ENCODE measurements around the gene PIGM. TPM values are rescaled to one million over a fixed set of nuclear protein-coding genes. Genes with fewer than 3 reads are reported as not detected.

PIGM gene
- polyA plus RNA-seq, 4 donors, result 11.4 to 14.6 (median 14.0) TPM

DNA sequence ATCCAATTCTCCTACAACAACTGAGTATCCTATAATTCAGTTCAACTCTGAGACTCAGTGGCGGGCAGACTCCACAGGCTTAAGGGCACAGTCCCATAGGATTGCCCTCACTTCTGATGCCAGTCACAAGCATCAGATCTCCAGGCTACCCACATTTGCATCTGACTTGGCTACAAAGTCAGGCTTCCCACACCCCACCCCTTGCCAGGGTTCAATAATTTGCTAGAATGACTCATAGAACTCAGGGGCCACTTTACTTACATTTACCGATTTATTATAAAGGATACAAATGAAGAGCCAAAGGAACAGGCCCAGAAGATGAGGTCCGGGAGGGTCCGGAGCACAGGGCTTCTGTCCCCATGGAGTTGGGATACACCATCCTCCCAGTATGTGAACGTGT lies 41.8 kb downstream of the PIGM start:
- DNase-seq (ENCODE audit: low read depth in 4 of 4, low spot score in 3 of 4), result no peak

DNA sequence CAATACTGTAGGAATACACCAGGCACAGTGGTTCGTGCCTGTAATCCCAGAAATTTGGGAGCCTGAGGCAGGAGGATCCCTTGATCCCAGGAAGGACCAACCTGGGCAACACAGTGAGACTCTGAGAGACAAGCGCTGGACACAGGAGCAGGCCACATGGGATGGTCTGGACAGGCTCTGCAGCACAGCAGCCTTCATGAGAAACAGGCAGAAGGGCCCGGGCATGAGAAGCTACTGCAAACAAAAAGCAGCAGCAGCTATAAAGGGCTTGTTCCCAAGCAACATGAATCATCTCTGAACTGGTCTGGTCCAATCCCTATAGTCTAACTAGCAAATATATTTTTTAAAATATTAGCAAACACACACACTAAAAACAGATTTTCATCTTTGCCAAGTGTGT lies 42.2 kb downstream of the PIGM start:
- no peak for DNase-seq (ENCODE audit: low read depth in 4 of 4, low spot score in 3 of 4)

- DNase-seq (ENCODE audit: low read depth in 4 of 4, low spot score in 3 of 4), result no peak
Measured at GRCh38 chr1:159988006-159988405, 43.8 kb downstream of the PIGM start.

GRCh38 chr1:159987186-159987585 lies 44.6 kb downstream of the PIGM start:
- DNase-seq (ENCODE audit: low read depth in 4 of 4, low spot score in 3 of 4), result no peak

GRCh38 chr1:159986531-159986930 lies 45.3 kb downstream of the PIGM start:
- no peak for DNase-seq (ENCODE audit: low read depth in 4 of 4, low spot score in 3 of 4)

DNA sequence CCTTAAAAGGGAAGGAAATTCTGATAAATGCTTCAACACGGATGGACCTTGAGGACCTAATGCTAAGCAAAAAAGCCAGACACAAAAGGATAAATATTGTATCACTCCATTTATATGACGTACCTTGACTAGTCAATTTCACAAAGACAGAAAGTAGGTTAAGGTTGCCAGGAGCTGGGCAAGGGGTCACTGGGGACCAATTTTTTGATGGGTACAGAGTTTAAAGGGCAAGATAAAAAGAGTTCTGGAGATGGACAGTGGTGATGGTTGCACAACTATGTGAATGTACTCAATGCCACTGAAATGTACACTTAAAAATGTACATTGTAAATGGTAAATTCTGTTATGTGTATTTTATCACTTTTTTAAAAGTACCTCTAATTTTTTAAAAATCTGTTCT lies 45.7 kb downstream of the PIGM start:
- DNase-seq (ENCODE audit: low read depth in 4 of 4, low spot score in 3 of 4), result no peak

DNA sequence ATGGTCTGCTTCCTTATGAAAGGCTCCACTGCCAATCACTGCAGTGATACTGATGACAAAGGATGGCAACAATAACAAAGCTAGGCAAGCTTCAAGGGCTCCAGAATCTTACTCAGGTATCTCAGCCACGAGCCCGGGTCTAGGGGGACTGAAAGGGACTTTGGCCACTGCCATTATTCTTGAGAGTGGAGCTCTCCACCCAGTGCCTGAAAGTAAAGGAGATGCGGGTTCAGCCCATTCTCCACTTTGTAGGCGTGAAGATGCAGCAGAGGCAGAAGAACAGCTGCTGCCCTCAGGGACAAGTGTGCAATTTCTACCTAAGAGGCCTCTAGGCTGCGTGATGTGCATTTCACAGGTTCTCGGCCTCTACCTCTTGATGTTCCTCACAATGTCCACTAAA lies 46.3 kb downstream of the PIGM start:
- no peak for DNase-seq (ENCODE audit: low read depth in 4 of 4, low spot score in 3 of 4)

- no peak for DNase-seq (ENCODE audit: low read depth in 4 of 4, low spot score in 3 of 4)
Measured at GRCh38 chr1:159983681-159984080, 48.1 kb downstream of the PIGM start.

DNA sequence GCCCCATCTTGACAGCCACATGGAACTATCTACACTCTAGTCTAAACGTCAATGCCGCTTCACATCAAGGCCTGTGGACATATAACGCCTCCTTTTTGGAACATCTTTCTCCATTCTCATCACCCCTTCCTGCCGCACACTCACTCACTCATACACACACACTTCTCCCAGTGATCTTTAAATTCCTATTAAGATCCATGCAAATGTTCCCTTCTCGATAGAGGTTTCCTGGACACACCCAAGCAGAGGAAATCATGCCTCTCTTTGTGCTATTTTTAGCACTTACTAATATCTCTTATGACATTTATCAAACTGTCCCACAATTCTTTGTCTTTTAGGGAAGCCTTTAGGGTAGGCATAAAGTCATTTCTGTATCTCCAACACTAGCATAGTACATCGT lies 49.5 kb downstream of the PIGM start:
- DNase-seq (ENCODE audit: low read depth in 4 of 4, low spot score in 3 of 4), result no peak

- DNase-seq (ENCODE audit: low read depth in 4 of 4, low spot score in 3 of 4), result no peak
Measured at GRCh38 chr1:159981351-159982055, 50.3 kb downstream of the PIGM start.

- no peak for DNase-seq (ENCODE audit: low read depth in 4 of 4, low spot score in 3 of 4)
Measured at GRCh38 chr1:159980786-159981185, 51.0 kb downstream of the PIGM start.

- DNase-seq (ENCODE audit: low read depth in 4 of 4, low spot score in 3 of 4), result no peak
Measured at GRCh38 chr1:159980076-159980475, 51.7 kb downstream of the PIGM start.

DNA sequence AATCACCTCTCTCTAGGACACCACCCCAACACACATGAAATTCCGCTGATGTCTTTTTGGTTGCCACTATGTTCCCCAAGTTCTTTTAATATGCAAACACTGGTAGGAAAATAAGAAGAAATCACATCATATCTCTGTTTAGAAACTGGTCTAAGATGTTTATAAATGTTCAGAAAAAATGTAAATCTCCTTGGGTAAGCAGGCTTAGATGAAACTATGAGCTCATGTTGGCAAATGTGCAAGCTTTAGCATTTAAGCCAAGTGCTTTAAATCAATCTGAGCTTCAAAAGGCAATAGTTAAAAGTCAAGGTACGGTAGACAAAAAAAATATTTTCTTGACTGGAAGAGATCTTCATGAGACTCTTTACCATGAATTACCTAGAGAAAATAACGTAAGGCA lies 52.5 kb downstream of the PIGM start:
- no peak for DNase-seq (ENCODE audit: low read depth in 4 of 4, low spot score in 3 of 4)

- no peak for DNase-seq (ENCODE audit: low read depth in 4 of 4, low spot score in 3 of 4)
Measured at GRCh38 chr1:159978107-159978398, 53.7 kb downstream of the PIGM start.

DNA sequence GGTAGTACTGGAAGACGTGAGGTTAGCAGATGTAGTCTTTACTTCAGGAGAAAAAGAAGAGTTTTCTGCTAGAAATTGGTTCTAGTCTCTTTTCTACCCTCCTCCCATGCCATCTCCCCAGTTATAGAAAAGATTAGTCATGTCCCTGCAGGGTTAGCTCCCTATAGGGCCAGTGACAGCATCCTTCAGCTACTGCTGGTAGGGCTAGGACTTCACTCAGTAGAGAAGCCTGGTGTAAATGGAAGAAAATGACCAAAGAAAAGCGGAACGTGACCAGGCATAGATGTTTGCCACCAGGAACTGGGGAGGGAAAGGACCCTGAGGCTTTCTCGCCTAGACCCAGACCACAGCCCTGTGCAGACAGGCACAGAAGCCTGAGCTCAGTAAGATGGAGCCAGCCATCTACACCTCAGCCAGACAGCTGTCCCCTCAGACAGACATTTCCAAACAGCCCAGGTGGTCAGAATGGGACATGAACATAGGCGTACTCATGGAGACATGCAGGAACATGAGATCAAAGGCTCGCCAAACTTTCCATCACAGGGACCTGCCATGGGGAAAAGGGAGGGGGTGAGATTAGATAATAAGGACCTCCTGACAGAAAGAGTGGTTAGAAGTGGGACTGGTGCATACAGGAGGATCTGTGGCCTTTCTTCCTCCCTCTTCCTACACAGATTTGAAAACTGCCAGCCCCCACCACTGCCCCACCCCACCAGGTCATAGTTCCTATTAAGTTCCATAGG lies 54.3 kb downstream of the PIGM start:
- no peak for DNase-seq (ENCODE audit: low read depth in 4 of 4, low spot score in 3 of 4)

Other genes starting within 250 kb of the PIGM start
- gene FCRL6, start 229.6 kb downstream of the PIGM start, polyA plus RNA-seq (ENCODE audit: insufficient read length in 4 of 4), result under 1 TPM; 0.19 to 0.58 (median 0.30) TPM
- under 1 TPM; 0.62 to 0.82 (median 0.72) TPM for gene SLAMF8, start 205.1 kb downstream of the PIGM start, polyA plus RNA-seq (ENCODE audit: insufficient read length in 4 of 4)
- under 1 TPM; 0.13 to 0.65 (median 0.38) TPM for gene VSIG8, start 169.3 kb downstream of the PIGM start, polyA plus RNA-seq (ENCODE audit: insufficient read length in 4 of 4)
- gene CFAP45, start 131.8 kb downstream of the PIGM start, polyA plus RNA-seq (ENCODE audit: insufficient read length in 4 of 4), result 1 to 10 TPM; 2.6 to 3.5 (median 3.3) TPM
- 100 to 1,000 TPM; 123 to 160 (median 142) TPM for gene TAGLN2, start 106.5 kb downstream of the PIGM start, polyA plus RNA-seq (ENCODE audit: insufficient read length in 4 of 4)
- 10 to 100 TPM; 13.4 to 18.7 (median 15.5) TPM for gene IGSF9, start 86.4 kb downstream of the PIGM start, polyA plus RNA-seq (ENCODE audit: insufficient read length in 4 of 4)
- gene SLAMF9, start 77.8 kb downstream of the PIGM start, polyA plus RNA-seq (ENCODE audit: insufficient read length in 4 of 4), result not detected
- 10 to 100 TPM; 24.5 to 33.1 (median 30.7) TPM for gene KCNJ10, start 38.2 kb upstream of the PIGM start, polyA plus RNA-seq (ENCODE audit: insufficient read length in 4 of 4)
- under 1 TPM in 3 of 4 donors, not detected in 1; 0.04 to 0.13 (median 0.10) TPM for gene KCNJ9, start 49.5 kb upstream of the PIGM start, polyA plus RNA-seq (ENCODE audit: insufficient read length in 4 of 4)
- gene IGSF8, start 66.6 kb upstream of the PIGM start, polyA plus RNA-seq (ENCODE audit: insufficient read length in 4 of 4), result 10 to 100 TPM; 30.0 to 42.3 (median 31.4) TPM
- gene ATP1A2, start 83.8 kb upstream of the PIGM start, polyA plus RNA-seq (ENCODE audit: insufficient read length in 4 of 4), result 1 to 10 TPM; 3.7 to 5.3 (median 4.5) TPM
- 1 to 10 TPM in 1 of 4 donors, under 1 TPM in 2, not detected in 1; 0.06 to 1.2 (median 0.71) TPM for gene ATP1A4, start 119.6 kb upstream of the PIGM start, polyA plus RNA-seq (ENCODE audit: insufficient read length in 4 of 4)
- under 1 TPM in 3 of 4 donors, not detected in 1; 0.21 to 0.53 (median 0.47) TPM for gene CASQ1, start 158.6 kb upstream of the PIGM start, polyA plus RNA-seq (ENCODE audit: insufficient read length in 4 of 4)
- 100 to 1,000 TPM; 104 to 131 (median 129) TPM for gene PEA15, start 173.4 kb upstream of the PIGM start, polyA plus RNA-seq (ENCODE audit: insufficient read length in 4 of 4)
- 100 to 1,000 TPM; 198 to 238 (median 203) TPM for gene DCAF8, start 230.6 kb upstream of the PIGM start, polyA plus RNA-seq (ENCODE audit: insufficient read length in 4 of 4)